HG02943 (cell line): ENCODE data around the gene SIRT2.
A peak's percentile ranks its signal among the peaks of the same experiment; 100 is the strongest.
"Not testable (repeated sequence)": the region's sequence is repeated elsewhere in the genome, so short reads cannot be mapped to it uniquely, and the experiment has no call there.

Experiments
- ATAC-seq: cut with Tn5 transposase; IDR thresholded peaks from one replicate; pipeline ENCODE4 v1.9.1; 2021; ENCODE audit warnings: mild to moderate bottlenecking, low read depth, moderate library complexity; ENCODE audit not compliant: unreplicated experiment

SIRT2 gene

DNA sequence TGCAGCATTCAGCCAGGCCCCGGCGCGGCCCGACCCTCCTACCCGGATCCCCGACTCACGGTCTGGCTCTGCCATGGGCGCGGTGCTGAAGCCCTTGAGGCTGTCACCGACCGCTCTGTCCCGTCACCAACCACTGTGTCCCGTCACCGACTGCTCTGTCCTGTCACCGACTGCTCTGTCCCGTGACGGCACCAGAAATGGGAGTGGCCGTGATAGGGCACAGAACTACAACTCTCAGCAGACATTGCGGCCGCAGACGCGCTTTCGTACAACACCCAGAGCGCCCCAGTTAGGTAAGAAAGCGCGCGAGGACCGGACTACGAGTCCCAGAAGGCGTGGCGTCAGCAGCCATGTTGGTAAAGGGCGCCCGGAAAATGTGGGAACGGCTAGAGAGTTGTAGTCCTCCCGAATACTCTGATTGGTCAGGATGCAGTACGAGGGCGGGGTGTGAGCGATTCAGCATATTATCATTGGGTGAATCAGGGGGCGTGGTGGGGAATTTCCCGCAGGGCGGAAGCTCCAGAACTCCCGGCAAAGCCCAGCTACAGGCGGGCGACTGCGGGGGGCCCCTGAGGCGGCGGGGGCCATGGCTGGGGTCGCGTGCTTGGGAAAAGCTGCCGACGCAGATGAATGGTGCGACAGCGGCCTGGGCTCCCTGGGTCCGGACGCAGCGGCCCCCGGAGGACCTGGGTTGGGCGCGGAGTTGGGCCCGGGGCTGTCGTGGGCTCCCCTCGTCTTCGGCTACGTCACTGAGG, at the start of gene SIRT2, which contains the start of gene NFKBIB:
Gene SIRT2 (minus strand): TSS at position 172 of the 755 bp plus-strand sequence. CDS start 97 bp downstream, at position 75.
Gene NFKBIB (plus strand): TSS at position 523 of the 755 bp plus-strand sequence. CDS start 64 bp downstream, at position 587.
- ATAC-seq: peak; percentile 89

DNA sequence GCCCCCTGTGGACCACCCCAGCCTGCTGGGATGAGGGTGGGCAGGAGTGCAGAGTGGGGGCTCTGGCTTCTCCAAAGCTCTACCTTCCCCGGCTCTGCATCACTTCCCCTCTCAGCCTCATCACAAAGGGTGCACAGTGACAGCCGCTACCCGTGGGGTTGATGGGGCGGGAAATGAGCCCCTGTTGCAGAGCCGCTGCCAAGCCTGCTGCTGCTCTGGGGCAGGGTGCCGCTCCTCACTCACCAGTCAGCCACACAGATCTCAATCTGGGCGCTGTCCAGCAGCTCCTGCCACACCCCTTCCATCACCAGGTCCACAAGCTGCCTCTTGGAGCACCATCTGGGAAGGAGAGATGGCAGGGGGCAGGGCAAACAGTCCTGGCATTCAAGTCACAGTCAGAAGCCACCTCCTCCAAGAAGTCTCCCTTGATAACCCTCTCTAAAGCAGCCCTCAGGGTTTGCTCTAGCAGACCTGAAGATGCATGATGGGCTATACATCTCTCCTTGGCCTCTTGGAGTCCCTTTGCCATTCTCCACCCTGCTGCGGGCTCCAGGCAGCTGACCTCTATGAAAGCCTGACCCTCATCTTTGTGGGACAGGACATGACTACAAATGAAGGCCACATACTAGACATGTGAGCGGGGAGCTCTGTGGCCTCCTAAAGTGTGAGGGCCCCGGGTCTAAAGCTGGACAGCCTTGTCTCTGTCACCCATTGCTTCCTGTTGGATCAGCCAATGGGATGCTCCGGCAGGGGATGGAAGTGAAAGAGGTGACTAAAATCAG, 47.0 kb upstream of the SIRT2 start:
- ATAC-seq: no peak

DNA sequence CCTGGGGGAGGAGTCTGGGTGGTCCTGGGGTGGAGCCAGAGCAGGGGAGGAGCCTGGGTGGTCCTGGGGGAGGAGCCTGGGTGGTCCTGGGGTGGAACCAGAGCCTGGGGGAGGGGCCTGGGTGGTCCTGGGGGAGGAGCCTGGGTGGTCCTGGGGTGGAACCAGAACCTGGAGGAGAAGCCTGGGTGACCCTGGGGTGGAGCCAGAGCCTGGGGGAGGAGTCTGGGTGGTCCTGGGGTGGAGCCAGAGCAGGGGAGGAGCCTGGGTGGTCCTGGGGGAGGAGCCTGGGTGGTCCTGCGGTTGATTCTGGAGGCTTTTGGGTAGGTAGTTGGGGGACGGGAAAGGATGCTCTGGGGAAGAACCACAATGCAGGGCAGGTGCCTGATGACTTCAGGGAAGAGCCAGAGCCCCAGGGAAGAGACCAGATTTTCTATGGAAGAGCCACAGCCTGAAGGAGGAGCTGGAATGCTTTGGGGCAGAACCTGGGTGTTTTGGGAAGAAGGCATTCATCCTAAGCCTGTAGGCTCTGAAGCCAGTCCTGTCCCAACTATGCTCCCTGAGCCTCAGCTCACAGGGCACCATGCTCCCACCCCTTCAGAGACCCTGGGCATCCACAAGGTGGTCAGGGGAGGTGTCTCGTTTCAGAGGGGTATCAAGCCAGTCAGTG, 46.3 kb upstream of the SIRT2 start:
- ATAC-seq: no peak

DNA sequence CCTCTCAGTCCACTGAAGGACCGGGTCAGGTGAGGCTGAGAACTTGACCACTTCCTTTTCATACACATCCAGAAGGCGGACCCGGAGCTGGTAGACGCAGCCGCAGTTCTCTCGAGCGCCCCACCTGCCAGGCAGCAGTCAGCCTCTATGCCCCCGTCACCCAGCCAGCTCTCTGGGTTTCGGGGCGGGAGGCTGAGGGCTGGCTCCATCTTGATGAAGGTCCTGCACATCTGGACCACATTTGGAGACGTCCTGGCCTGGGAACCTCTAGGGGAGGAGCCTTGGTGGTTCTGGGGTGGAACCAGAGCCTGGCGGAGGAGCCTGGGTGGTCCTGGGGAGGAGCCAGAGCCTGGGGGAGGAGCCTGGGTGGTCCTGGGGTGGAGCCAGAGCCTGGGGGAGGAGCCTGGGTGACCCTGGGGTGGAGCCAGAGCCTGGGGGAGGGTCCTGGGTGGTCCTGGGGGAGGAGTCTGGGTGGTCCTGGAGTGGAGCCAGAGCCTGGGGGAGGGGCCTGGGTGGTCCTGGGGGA, 45.6 kb upstream of the SIRT2 start:
- no peak for ATAC-seq

DNA sequence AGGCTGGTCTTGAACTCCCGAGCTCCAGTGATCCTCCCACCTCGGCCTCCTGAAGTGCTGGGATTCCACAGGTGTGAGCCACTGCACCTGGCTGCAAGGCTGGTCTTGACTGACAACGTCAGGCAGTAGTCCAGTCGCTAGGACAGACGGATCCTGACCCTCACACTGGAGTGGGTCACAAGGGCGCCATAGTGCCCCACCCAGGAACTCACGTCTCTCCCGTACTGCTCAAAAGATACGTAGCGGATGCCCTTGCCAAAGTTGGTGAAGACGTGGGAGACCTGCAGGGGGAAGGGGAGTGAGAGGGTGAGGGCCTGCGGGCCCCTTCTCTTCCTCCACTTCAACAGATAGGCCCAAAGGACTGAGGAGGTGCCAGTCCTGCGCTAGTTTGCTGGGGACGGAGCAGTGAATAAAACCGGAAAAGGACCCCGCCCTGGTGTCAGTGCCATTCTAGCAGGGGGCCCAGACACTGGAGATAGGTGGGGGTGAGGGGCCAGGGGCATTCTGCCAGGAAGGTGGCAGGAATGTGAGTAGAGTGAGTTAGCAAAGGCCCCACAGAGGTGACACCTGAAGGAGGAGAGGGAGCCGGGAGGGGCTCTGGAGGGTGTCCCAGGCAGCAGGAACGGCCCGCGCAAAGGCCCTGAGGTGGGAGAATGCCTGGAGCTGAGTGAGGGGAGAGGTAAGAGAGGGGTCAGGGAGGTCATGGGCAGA, 43.2 kb upstream of the SIRT2 start:
- no peak for ATAC-seq

DNA sequence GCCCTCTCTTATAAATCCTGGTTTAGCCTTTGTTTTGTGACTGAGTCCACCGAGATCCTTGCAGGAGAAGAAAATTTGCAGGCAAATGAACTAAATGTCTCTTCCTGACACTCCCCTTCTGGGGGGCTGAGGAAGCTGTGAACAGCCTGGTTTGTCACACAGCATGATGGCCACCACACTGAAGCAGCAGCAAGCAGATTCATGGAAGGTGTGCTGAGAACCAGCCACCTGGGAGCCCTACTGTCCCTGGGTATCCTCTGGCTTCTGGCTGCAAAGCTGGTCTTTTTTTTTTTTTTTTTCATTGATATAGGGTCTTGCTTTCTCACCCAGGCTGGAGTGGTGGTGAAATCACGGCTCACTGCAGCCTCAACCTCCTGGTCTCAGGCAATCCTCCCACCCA, 42.6 kb upstream of the SIRT2 start:
- no peak for ATAC-seq

DNA sequence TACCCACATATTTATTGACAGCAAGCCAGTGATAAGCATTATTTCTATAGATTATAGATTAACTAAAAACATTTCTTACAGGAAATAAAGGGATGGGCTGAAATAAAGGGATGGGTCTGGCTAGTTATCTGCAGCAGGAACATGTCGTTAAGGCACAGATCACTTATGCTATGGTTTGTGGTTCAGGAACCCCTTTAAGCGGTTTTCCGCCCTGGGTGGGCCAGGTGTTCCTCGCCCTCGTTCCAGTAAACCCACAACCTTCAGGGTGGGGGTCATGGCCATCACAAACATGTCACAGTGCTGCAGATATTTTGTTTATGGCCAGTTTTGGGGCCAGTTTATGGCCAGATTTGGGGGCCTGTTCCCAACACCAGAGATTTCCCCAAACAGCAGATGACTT, 42.0 kb upstream of the SIRT2 start:
- not testable (repeated sequence) for ATAC-seq

DNA sequence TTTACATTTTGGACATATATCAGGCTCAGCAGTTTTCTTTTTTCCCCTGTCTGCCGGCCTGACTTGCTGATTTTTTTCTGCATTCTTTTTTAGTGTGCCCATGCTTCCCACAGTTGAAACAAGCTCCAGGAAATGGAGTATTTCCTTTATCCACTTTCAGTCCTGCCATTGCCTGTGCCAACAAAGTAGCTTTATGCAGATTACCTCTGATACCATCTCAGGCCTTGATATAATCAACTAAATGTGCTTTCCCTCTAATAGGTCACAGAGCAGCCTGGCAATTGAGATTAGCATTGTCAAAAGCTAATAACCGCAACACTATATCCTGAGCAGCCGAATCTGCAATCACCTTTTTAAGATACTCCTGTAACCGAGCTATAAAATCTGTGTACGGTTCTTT, 40.5 kb upstream of the SIRT2 start:
- ATAC-seq: no peak

DNA sequence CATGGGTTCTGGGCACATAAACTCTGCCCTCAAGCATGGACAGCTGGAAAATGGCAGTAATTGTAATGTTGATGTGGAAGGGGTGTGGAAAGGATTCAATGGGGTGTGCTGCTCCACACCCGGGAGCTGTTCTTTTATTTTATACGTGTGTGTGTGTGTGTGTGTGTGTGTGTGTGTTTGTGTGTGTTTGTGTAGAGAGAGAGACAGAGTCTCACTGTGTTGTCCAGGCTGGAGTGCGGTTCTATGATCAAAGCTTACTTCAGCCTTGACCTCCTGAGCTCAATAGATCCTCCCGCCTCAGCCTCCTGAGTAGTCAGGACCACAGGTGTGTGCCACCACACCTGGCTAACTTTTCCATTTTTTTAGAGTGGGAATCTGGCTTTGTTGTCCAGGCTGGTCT, 34.1 kb upstream of the SIRT2 start:
- no peak for ATAC-seq

DNA sequence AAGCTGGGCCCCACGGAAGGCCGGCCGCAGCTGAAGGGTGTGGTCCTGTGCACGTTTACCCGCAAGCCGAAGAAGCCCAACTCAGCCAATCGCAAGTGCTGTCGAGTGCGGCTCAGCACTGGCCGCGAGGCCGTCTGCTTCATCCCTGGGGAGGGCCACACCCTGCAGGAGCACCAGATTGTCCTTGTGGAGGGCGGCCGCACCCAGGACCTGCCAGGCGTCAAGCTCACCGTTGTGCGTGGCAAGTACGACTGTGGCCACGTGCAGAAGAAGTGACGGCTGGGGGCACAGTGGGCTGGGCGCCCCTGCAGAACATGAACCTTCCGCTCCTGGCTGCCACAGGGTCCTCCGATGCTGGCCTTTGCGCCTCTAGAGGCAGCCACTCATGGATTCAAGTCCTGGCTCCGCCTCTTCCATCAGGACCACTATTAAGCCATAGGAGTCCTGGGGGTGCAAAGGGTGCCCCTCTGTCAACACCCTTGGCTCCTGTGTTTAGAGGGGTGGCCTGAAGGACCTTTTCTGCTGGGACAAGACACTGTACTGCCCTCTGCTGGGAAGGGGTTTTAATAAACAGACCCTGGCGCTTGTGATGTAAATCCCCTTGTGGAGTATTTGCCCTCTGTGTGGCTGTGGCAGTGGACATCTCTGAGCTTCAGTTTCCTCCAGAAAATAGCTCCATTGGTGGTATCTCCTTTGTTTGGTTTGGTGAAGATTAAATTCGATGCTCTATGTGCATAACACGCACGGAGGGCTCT, 33.2 kb upstream of the SIRT2 start:
- no peak for ATAC-seq

DNA sequence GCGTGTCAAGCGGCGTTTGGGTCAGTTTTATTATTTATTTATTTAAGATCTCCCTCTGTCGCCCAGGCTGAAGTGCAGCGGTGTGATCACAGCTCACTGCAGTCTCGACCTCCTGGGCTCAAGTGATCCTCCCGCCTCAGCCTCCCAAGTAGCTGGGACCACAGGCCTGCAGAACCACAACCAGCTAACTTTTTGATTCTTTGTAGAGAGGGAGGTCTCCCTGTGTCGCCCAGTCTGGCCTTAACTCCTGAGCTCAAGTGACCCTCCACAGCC, 32.0 kb upstream of the SIRT2 start:
- ATAC-seq: no peak

DNA sequence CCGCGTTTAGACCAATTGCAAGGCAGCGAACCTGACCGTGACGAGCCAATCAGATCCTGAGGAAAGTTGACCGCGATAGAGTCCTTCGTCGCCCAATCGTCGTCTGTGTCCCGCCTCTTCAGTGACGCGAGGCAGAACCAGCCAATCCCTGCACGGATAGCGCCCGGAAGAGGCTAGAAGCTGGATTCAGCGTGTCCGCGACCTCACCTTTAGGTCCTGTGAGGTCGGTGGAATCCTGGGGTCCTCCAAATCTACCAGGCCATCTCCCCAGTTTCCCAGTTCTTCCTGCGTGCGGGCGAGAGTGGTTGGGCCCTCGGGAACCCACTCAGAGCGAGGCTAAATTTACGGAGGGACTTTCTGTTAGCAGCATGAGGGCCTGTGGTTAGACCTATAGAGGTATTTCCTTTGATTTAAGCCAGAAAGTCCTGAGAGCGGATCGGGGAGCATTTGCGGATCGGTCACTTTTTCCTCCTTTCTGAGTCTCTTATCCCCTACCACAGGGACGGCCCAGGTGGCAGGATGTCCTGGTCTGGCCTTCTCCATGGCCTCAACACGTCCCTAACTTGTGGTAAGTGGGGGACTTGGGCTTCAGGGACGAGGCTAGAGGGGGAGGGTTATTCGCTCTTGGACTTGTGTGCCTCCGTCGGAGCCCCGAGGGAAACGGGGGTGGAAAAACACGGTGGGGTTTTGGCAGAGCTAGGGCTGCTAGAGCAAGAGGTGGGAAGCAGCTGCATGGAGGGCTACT, 31.5 kb upstream of the SIRT2 start, which contains the start of gene MRPS12:
Gene MRPS12 (plus strand): TSS at position 169 of the 745 bp plus-strand sequence. CDS start 351 bp downstream, at position 520.
- peak; percentile 94 for ATAC-seq

DNA sequence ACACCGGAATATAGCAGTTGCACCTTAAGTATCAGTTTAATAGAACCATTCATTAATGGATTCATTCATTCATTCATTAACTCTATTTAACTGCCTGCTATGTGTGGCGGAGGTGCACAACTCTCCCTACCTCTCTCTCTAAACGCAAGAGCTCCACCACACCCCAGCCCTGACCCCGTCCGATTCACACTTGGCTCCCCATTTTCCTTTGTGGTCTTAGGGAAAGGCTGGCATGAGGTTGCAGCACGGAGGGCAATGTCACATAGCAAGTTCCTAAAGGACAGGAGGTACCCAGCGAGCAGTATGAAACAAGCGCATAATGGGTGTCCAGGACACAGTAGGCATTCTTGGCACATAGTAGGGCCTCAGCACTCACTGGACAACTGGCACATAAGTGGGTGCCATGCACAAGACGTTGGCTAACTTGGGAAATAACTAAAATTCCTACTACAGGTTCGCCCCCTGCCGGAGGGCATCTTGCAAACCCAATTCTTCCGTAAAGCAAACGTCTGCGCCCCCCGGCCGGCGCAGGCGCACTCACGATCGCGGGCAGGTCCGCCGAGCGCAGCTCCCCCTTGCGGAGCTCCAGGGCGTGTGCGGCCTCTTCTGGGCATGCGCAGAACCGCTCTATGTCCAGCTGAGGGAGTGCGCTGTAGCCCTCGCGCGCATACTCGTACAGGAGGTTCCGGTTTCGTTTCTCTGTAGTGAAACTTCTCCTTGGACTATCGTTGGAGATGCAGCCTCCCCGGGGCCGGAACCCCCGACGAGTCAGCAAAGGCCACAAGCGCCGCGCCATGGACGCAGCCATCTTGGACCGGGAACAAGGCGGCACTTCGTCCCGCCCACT, 30.7 kb upstream of the SIRT2 start, which contains the start of gene SARS2:
Gene SARS2 (minus strand): TSS at position 835 of the 847 bp plus-strand sequence. CDS start 27 bp downstream, at position 808.
- peak; percentile 78 for ATAC-seq

DNA sequence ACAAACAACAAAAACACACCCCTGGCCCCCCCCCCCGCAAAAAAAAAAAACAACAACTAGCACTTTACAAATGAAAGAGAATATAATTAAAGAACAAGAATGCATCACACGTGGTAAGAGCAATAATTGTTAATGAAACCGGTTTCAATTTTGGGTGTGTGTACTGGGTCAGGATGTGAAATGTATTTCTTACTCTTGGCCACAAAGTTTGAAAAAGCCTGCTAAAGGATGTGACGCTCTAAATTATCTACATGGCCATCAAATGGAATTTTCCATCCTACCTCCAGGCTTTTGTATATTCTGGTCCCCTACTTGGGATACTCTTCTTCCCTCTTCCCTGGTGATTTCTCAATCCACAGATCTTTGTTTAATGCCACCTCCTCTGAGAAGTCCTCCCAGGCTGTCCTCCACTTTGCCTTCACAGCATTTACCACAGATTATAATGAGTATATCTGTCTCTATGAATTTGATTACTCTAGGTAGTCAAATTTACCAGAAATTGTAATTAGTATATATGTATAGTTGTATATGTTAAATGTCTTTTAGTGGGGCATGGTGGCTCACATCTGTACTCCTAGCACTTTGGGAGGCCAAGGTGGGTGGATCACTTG, 29.1 kb upstream of the SIRT2 start:
- ATAC-seq: no peak

DNA sequence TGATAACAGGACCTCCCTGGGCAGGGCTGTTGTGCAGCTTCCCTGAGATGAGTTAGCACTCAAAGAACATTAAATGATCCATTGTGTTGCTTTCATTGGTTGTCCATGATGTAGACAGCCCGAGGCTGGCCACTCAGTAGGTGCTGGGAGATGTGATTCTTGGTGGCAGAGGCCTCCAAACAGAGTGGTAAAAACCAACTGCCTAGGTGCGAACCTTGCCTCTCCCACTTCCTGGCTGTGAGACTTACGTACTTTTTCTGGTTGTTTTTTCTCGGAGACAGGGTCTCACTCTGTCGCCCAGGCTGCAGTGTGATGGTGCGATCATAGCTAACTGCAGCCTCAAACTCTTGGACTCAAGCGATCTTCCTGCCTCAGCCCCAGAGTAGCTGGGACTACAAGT, 25.0 kb upstream of the SIRT2 start:
- no peak for ATAC-seq

DNA sequence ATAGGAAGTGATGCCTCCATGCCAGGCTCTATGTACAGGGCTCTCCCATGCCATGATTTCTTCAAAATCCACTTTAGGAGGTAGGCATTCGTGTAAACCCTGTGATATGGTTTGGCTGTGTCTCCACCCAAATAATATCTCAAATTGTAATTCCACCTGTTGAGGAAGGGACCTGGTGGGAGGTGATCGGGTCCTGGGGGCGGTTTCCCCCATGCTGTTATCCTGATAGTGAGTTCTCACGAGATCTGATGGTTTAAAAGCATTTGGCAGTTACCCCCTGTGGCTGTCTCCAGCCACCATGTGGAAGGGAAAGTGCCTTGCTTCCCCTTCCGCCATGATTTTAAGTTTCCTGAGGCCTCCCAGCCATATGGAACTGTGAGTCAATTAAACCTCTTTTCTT, 23.1 kb upstream of the SIRT2 start:
- ATAC-seq: no peak

DNA sequence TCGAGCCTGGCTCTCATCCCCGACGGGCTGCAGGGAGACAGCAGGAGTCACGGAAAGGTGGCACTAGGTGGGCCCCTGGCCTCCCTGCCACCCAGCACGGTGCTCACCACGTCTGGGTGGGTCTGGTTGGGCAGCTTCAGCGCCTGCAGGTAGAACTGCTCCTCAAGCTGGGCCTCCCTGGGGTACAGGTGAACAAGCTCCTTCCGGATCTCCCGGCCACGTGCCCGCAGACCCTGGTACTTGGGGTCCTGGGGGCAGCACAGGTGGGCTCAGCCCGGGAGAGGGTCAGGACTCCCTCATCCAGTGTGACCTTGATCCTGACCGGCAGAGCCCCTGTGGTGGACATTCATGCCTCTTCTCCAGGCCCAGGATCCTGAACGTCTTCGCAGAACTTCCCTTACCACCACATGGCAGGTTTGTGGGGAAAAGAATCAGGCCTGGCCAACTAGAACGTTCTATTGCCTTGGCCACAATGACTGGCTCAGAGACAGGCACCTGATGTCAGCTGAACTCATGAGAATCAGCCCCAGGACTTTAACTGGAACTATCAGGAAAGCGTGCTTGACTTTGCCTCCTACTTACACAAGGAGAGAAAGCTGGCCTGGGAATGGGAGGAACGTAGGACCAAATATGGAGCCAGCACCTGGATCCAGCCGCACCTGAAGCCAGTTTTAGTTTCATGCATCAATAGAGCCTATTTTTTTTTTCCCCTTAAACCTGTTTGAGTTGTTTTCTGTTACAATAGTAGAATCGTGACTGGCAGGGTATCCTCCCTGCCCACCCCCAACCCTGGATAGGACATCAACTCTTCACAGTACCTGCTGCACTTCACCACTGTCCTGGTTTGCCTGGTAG, 22.2 kb upstream of the SIRT2 start:
- no peak for ATAC-seq
